Peyer's patch (tissue), 4 donors: Measurements from ENCODE around the gene LIMA1.

ENCODE experiments used
- POLR2A ChIP-seq, 2 donors: fragments of 450-650 bp; IDR thresholded peaks; one replicate each; pipeline ENCODE4 v1.5.1; 2017; ENCODE audit warnings: antibody characterized with exemption in 2 of 2, mild to moderate bottlenecking in 2 of 2, moderate library complexity in 2 of 2
- TF ChIP-seq, protein P1 (sequence below), 6 experiments: fragments of 450-650 bp in 4 of 6; fragments of 200-600 bp in 2 of 6; sonication (generic) in 1 of 6; IDR thresholded peaks; one replicate each; pipeline ENCODE4 v1.5.1; 2017 to 2019; ENCODE audit warnings: antibody characterized with exemption in 6 of 6, mild to moderate bottlenecking in 3 of 6, moderate library complexity in 1 of 6

DNA sequence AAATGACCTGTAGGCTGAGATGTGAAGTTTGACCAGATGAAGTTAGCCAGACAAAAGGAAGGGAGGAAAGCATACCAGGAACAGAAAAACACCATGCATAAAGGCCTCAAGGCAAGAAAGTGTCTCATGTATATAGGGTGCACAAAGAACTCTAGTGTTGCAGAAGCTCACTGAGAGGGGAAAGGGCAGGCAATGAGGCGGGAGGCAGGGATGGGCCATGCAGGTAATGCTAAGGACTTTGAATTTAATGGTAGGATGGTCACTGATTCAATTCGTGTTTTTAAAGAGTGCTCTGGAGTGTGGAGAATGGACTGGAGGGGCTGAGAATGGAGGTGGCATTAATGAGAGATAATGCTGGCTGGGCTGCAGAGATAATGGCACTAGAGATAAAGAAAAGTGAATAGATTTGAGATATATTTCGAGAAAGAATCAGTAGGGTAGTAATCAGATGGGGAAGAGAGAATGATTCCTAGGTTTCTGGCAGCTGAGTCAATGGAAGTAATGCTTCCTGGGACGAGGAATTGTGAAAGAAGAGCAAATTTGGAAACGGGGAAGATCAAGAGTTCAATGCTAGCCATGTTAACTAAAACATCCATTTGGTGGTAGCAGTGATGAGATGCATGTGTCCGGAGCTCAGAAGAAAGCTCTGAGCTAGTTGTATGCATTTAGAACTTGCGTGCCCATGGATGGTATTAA, 43.1 kb downstream of the LIMA1 start:
- TF ChIP-seq, protein P1, sequence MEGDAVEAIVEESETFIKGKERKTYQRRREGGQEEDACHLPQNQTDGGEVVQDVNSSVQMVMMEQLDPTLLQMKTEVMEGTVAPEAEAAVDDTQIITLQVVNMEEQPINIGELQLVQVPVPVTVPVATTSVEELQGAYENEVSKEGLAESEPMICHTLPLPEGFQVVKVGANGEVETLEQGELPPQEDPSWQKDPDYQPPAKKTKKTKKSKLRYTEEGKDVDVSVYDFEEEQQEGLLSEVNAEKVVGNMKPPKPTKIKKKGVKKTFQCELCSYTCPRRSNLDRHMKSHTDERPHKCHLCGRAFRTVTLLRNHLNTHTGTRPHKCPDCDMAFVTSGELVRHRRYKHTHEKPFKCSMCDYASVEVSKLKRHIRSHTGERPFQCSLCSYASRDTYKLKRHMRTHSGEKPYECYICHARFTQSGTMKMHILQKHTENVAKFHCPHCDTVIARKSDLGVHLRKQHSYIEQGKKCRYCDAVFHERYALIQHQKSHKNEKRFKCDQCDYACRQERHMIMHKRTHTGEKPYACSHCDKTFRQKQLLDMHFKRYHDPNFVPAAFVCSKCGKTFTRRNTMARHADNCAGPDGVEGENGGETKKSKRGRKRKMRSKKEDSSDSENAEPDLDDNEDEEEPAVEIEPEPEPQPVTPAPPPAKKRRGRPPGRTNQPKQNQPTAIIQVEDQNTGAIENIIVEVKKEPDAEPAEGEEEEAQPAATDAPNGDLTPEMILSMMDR (IDR thresholded peaks at IDR 0.05) = no peak
- no peak for TF ChIP-seq POLR2A (IDR thresholded peaks at IDR 0.05)
